ENCODE data around the gene PCDHA9.
"Not testable (repeated sequence)": the region's sequence is repeated elsewhere in the genome, so short reads cannot be mapped to it uniquely, and the experiment has no call there.

PCDHA9 gene, protein sequence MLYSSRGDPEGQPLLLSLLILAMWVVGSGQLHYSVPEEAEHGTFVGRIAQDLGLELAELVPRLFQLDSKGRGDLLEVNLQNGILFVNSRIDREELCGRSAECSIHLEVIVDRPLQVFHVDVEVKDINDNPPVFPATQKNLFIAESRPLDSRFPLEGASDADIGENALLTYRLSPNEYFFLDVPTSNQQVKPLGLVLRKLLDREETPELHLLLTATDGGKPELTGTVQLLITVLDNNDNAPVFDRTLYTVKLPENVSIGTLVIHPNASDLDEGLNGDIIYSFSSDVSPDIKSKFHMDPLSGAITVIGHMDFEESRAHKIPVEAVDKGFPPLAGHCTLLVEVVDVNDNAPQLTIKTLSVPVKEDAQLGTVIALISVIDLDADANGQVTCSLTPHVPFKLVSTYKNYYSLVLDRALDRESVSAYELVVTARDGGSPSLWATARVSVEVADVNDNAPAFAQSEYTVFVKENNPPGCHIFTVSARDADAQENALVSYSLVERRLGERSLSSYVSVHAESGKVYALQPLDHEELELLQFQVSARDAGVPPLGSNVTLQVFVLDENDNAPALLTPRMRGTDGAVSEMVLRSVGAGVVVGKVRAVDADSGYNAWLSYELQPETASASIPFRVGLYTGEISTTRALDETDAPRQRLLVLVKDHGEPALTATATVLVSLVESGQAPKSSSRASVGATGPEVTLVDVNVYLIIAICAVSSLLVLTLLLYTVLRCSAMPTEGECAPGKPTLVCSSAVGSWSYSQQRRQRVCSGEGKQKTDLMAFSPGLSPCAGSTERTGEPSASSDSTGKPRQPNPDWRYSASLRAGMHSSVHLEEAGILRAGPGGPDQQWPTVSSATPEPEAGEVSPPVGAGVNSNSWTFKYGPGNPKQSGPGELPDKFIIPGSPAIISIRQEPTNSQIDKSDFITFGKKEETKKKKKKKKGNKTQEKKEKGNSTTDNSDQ

GRCh38 chr5:140848139-140849102 lies at the start of gene PCDHA9:
PCDHA9 (plus strand) TSS chr5:140848382; CDS start chr5:140848496, 114 bp downstream.
- not testable (repeated sequence) for H3K9me3 ChIP-seq (ENCODE audit: low read depth, low read length); H3K27ac ChIP-seq; H3K36me3 ChIP-seq (ENCODE audit: insufficient read depth, low read length); H3K9ac ChIP-seq (ENCODE audit: insufficient read length); DNase-seq (ENCODE audit: low read depth, low spot score); H3K4me3 ChIP-seq

DNA sequence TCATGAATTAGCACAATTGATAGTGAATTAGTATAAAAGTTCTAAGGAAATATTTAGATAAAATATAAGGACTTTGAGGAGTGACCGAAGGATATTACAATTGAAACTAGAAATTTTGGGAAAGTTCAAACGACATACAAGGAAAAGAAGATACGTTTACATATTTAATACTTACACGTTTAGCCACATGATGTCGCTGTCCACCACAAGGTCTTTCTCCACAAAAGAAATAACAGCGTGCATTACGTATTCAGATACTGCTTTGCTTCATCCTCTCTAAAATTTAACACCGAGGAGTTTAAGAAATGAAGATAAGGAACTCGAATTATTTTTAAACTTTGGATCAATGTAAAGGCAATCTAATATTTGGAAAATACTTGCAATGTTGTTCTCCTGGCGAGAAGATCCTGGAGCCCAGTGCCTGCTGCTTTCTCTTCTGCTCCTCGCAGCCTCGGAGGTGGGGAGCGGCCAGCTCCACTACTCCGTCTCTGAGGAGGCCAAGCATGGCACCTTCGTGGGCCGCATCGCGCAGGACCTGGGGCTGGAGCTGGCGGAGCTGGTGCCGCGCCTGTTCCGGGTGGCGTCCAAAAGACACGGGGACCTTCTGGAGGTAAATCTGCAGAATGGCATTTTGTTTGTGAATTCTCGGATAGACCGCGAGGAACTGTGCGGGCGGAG lies 47.2 kb upstream of the PCDHA9 start, which contains the start of gene PCDHA3:
TSS of gene PCDHA3 (plus strand) at position 242 of the 678 bp plus-strand sequence.
- DNase-seq (ENCODE audit: low read depth, low spot score) = no peak
- H3K27ac ChIP-seq = no peak within 1 kb of the TSS

DNA sequence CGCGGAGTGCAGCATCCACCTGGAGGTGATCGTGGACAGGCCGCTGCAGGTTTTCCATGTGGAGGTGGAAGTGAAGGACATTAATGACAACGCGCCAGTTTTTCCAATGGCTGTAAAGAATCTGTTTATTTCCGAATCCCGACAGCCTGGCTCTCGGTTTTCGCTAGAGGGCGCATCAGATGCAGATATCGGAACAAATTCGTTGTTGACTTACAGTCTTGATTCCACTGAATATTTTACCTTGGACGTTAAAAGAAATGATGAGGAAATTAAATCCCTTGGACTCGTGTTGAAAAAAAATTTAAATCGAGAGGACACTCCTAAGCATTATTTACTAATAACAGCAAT lies 46.7 kb upstream of the PCDHA9 start:
- H3K27ac ChIP-seq = no peak overlapping the region
- TF ChIP-seq POLR2AphosphoS5 (IDR thresholded peaks at IDR 0.05; ENCODE audit: borderline replicate concordance, low read depth, low read length) (no peak), EZH2 (IDR thresholded peaks at IDR 0.05) (no peak), FOXP2 (optimal IDR thresholded peaks at IDR 0.05; ENCODE audit: control extremely low read depth, extremely low read length, insufficient read depth) (no peak)
- no peak overlapping the region for H3K4me3 ChIP-seq
- no peak for DNase-seq (ENCODE audit: low read depth, low spot score)
- no peaks in the 10 kb centered on the region for H3K36me3 ChIP-seq (ENCODE audit: insufficient read depth, low read length)
- H3K9me3 ChIP-seq (ENCODE audit: low read depth, low read length) = no peaks in the 10 kb centered on the region
- no peak overlapping the region for H3K9ac ChIP-seq (ENCODE audit: insufficient read length)

More for the DNA sequence above, 47.2 kb upstream of the PCDHA9 start, which contains the start of gene PCDHA3:
- Histone ChIP-seq H3K4me3 (no peak within 1 kb of the TSS), H3K36me3 (ENCODE audit: insufficient read depth, low read length) (no peaks in the 10 kb centered on the region), H3K9me3 (ENCODE audit: low read depth, low read length) (no peaks in the 10 kb centered on the region), H3K9ac (ENCODE audit: insufficient read length) (no peak within 1 kb of the TSS)
- TF ChIP-seq POLR2AphosphoS5 (IDR thresholded peaks at IDR 0.05; ENCODE audit: borderline replicate concordance, low read depth, low read length) (no peak), EZH2 (IDR thresholded peaks at IDR 0.05) (no peak), FOXP2 (optimal IDR thresholded peaks at IDR 0.05; ENCODE audit: control extremely low read depth, extremely low read length, insufficient read depth) (no peak)

- not testable (repeated sequence) for H3K9ac ChIP-seq (ENCODE audit: insufficient read length); H3K9me3 ChIP-seq (ENCODE audit: low read depth, low read length); DNase-seq (ENCODE audit: low read depth, low spot score); H3K4me3 ChIP-seq; H3K27ac ChIP-seq; H3K36me3 ChIP-seq (ENCODE audit: insufficient read depth, low read length)
These were observed 45.8 kb upstream of the PCDHA9 start for GRCh38 chr5:140802381-140802780.

DNA sequence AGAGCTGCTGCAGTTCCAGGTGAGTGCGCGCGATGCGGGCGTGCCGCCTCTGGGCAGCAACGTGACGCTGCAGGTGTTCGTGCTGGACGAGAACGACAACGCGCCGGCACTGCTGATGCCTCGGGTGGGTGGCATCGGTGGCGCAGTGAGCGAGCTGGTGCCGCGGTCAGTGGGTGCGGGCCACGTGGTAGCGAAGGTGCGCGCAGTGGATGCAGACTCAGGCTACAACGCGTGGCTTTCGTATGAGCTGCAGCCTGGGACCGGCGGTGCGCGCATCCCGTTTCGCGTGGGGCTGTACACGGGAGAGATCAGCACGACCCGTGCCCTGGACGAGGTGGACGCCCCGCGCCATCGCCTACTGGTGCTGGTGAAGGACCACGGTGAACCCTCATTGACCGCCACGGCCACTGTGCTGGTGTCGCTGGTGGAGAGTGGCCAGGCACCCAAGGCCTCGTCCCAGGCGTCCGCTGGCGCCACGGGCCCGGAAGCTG lies 45.4 kb upstream of the PCDHA9 start:
- Histone ChIP-seq H3K27ac (no peak overlapping the region), H3K4me3 (no peak overlapping the region), H3K9ac (ENCODE audit: insufficient read length) (no peak overlapping the region), H3K36me3 (ENCODE audit: insufficient read depth, low read length) (no peaks in the 10 kb centered on the region), H3K9me3 (ENCODE audit: low read depth, low read length) (no peaks in the 10 kb centered on the region)
- no peak for DNase-seq (ENCODE audit: low read depth, low spot score)
- TF ChIP-seq EZH2 (IDR thresholded peaks at IDR 0.05) (no peak), FOXP2 (optimal IDR thresholded peaks at IDR 0.05; ENCODE audit: control extremely low read depth, extremely low read length, insufficient read depth) (no peak), POLR2AphosphoS5 (IDR thresholded peaks at IDR 0.05; ENCODE audit: borderline replicate concordance, low read depth, low read length) (no peak)

- peak; percentile 51 for DNase-seq (ENCODE audit: low read depth, low spot score)
- TF ChIP-seq FOXP2 (optimal IDR thresholded peaks at IDR 0.05; ENCODE audit: control extremely low read depth, extremely low read length, insufficient read depth) (no peak), POLR2AphosphoS5 (IDR thresholded peaks at IDR 0.05; ENCODE audit: borderline replicate concordance, low read depth, low read length) (peak; percentile 46; the same call in 1 of the 2 replicates)
- Histone ChIP-seq H3K9ac (ENCODE audit: insufficient read length) (peak within 1 kb of the TSS; percentile 88), H3K36me3 (ENCODE audit: insufficient read depth, low read length) (no peaks in the 10 kb centered on the region), H3K4me3 (peak within 1 kb of the TSS; percentile 97), H3K9me3 (ENCODE audit: low read depth, low read length) (no peaks in the 10 kb centered on the region), H3K27ac (no peak within 1 kb of the TSS)
These were observed 41.1 kb upstream of the PCDHA9 start, which contains the start of gene PCDHA4 for GRCh38 chr5:140806834-140807775. PCDHA4 (plus strand) TSS chr5:140807068.

GRCh38 chr5:140808241-140808888 lies 39.8 kb upstream of the PCDHA9 start:
- H3K9me3 ChIP-seq (ENCODE audit: low read depth, low read length); H3K4me3 ChIP-seq; DNase-seq (ENCODE audit: low read depth, low spot score): not testable (repeated sequence)

More at GRCh38 chr5:140808241-140808888, 39.8 kb upstream of the PCDHA9 start:
- not testable (repeated sequence) for H3K9ac ChIP-seq (ENCODE audit: insufficient read length); H3K36me3 ChIP-seq (ENCODE audit: insufficient read depth, low read length); H3K27ac ChIP-seq

All from SK-N-MC (cell line).